Renal cortical epithelial cell (primary cell): Measurements from ENCODE around the gene RGS2. TPM values are rescaled to one million over a fixed set of nuclear protein-coding genes. Genes with fewer than 3 reads are reported as not detected.

ENCODE experiments used
- DNase-seq: peaks from one replicate; pipeline ENCODE4 v3.0.0-alpha.2; 2011; ENCODE audit warnings: low read depth
- total RNA-seq: library from RNA; depleted of rRNA; stranded (reverse); fragments of >200 nt; gene quantifications from 2 replicates; pipeline ENCODE4 v1.2.3, GENCODE V29; 2014

RGS2 gene, protein sequence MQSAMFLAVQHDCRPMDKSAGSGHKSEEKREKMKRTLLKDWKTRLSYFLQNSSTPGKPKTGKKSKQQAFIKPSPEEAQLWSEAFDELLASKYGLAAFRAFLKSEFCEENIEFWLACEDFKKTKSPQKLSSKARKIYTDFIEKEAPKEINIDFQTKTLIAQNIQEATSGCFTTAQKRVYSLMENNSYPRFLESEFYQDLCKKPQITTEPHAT
- 8.3 and 9.6 TPM in 2 replicates for total RNA-seq

DNA sequence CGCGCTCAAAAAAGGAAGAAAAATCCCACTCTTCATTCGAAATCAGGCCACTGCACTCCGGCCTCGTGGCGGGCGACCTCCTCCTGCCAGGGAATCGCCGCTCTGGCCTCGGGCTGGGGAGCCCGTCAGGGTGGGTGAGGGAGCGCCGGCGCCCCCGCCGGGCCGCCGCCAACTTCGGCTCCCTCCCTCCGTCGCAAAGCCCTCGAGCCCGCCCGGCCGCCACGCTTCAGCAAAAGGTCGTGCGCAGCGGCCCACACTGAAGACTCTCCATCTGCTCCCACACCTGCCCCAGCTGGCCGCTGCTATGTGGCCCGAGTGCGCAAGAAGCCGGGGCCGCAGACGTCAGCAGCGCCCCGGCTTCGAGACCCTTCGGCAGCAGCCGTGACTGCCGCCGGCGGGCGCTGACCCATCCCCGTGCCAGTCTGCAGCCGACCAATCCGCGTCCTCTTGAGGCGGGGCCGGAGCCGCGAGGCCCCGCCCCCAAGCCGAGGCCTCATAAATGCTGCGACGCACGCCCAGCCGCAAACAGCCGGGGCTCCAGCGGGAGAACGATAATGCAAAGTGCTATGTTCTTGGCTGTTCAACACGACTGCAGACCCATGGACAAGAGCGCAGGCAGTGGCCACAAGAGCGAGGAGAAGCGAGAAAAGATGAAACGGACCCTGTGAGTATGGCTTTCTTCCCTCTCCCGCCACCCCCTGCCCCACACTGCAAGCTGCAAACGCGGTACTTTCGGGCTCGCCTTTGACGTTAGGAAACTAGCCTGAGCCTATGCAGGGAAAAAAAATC is at the start of gene RGS2:
Gene RGS2, plus strand, starts transcription at position 522 of the 789 bp plus-strand sequence. Its CDS starts 33 bp downstream, at position 555.
- DNase-seq: peak; percentile 76

DNA sequence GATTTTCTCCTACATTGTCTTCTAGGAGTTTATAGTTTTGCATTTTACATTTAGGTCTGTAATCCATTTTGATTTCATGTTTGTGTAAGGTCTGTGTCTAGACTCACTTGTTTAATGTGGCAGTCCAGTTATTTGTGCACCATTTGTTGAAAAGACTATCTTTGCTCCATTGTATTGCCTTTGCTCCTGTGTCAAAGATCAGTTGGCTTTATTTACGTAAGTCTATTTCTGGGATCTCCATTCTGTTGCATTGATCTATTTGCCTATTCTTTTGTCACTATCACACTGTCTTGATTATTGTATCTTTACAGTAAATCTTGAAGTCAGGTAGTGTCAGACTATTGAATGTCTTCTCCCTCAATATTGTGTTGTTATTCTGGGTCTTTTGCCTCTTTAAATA is 49.7 kb upstream of the RGS2 start:
- no peak for DNase-seq

DNA sequence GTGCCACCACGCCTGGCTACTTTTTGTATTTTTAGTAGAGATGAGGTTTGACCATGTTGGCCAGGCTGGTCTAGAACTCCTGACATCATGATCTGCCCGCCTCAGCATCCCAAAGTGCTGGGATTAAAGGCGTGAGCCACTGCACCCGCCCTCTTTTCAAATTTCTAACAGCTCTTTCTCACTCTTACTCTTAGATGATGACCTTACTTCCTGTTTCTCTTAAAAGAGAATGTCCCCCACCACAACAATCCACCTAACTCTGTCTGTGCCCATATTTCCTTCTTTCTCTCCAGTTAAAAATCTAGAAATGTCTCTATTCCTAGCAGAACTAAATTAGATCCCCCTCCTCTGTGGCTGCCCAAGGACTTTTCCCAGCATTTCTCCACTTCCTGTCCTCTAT is 46.6 kb upstream of the RGS2 start:
- DNase-seq: no peak

DNA sequence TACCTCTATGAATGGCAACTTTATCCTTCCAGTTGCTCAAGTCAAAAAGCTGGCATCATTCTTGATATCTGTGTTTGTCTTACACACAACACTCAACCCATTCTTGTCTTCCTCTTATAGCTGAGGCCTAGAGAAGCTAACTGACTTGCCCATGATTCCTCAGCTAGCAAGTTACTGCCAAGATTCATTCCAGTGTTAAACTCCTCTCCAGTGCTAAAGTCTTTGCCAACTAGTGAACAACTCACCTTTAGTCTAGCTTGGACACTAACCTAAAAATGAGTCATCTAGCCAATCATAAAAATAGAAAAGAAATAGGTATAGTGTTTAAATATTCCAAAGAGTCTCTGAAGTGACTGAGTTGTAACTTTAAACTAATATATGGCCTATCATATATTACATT is 45.6 kb upstream of the RGS2 start:
- peak; percentile 21 for DNase-seq

DNA sequence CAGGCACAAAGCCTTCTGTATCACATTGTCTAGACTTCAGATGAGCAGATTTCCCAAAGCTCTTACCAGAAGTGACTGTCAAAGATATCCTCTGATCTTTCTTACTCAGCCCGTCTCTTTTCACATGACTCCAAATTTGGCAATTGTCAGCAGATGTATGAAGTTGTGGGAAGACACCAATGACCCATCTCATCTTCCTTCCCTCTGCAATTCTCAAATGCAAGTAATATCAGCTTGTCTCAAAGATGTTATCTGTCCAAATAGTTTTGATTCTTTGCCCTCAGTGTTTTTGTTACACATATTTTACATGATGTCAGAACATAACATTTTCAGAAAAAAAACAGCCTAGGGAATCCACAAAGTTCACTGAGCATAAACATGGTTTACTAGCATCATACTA is 45.1 kb upstream of the RGS2 start:
- DNase-seq: no peak

DNA sequence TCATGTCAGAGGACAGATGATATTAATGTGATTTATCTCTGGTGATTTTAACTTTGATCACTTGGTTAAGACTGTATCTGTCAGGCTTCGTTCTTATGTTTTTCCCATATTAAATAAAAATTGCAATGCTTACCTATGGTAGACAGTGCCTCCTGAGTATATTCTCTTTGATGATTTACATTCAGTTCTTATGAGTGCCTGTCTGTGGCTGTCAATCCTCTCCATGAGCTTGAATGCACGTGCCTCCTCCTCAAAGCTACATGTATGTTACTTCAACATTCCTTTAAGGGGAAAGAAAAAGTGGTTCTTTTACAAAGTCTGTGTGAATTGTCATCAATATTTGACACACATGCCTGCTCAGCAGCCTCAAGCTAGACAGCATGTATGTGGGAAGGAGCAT is 44.2 kb upstream of the RGS2 start:
- DNase-seq: no peak

DNA sequence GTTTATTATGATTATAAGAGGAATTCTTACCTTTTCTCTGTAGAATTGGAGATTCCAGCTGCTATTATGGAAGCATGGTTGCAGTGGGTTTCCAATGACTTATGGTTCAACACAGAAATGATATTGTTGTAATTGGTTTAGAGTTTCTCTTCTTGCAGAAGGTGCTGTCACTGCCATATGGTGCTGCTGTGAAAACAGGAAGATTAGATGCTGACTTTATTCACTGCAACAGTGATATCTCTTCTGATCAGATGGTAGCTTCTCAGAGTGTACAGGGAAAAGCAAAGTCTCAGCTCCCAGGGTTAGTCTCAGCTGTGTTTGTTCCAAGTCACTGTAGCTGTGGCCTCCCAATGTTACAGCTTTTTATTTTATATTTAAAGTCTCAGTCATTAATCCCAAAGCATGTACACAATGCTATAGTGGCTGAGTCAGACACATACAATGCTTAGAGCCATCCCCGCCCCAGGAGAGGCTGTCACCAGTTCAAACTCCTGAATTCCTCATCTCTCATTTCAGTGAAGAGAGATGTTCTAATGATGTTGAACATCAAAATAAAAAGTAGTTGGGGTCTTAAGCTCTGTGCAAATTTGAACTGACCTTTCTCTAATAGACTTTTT is 42.7 kb upstream of the RGS2 start:
- peak; percentile 21 for DNase-seq

DNA sequence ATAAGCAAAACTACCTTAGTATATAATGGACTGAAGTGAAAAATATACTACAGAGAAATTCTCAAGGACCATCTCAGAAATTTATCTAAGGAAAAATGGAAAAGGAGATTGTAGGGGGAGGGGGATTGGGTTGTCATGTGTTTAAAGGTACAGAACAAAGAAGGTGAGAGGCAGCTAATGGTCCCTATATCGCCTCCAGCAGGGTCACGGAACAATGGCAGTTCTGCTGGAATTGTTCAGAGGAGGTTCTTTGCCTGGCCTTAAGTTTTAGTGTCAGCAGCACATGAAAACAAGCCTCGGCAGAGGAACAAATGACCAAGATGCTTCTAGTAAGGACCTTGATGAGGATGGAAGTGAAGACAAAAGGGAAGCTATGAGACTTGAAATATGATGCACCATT is 42.0 kb upstream of the RGS2 start:
- DNase-seq: no peak

DNA sequence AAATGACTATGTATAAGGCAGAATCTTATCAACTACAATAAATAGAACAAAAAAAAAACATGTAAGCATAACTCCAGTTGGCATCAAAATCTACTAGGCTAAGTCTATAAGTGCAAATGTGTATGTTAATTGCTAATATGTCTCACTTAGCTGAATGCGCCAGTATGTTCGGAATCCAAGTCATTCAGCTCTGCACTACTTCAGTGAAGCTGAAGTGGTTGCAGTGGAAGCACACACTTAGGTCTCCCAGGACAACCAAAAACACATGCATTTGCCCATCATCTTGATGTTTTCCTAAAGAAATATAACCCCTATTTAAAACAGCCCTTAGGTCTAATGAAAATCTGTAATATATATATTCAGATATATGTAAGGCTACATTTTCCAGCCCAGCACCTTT is 41.0 kb upstream of the RGS2 start:
- DNase-seq: no peak

DNA sequence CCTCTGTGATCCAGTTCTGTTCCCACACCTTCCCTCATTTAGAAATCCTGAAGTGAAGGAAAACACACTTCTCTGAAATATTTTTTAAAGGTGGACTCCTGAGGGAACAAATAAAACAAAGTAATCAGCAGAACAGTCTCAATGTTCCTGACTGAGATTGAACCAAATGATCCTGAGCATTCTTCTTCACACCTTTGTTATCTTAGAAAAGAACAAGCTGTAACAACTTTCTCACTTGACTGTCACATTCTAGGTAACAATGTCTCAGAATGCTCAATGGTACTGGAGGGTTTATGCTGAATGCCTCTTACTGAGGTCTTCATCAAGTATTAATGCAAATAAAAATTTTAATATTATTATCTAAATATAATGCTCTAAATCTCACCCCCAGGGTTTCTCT is 40.4 kb upstream of the RGS2 start:
- no peak for DNase-seq

DNA sequence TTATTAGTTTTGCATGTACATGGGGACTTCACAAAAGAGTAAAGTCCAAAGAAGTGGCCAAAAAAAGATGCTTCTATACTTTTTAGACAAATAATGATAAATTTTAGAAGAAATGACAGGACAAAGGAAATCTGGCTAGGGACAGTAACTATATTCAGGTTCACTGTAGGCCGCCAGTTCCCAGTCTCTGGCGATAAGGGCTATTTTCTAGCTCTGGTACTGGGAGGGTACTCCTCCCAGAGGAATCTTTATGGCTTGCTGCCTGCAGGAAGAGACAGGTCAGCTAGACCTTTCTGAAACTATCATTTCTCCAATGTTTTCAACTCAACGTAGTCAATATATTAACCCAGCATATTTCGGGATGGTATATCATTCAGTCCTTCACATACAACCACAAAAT is 37.5 kb upstream of the RGS2 start:
- no peak for DNase-seq

DNA sequence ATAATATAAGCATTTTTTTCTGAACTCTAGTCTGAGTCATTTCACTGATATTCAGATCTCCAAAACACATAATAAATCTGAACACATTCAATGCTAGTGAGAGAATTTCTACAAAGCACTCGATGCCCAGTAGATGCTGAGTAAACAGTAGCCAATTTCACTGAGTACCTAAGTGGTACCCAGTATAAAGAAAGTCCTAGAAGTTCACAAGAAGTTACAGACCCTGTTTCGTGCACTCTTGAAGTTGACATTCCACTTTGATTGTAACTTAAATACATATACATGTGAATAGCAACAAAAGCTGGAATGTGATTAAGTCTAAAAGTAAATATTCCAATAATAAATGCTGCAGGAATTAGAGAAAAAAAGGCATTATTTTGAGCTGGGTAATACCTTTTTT is 33.2 kb upstream of the RGS2 start:
- DNase-seq: no peak

DNA sequence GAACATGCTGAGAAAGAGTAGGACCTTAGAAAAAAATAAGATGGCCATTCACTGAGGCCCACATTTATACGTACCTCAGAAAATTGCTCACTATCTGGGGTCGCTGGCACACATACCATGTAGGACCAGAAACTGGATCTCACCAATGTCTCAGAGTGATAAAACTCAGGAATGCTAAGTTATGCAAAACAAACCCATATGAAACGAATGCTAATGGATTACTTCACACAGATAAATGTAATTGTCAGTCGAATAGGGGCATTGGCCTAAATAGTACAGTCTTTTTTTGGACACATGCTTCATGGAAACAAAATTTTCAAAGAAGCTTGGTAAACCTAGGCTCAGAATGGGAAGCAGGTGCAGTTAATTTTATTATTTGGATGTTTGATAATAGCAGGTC is 32.6 kb upstream of the RGS2 start:
- no peak for DNase-seq

DNA sequence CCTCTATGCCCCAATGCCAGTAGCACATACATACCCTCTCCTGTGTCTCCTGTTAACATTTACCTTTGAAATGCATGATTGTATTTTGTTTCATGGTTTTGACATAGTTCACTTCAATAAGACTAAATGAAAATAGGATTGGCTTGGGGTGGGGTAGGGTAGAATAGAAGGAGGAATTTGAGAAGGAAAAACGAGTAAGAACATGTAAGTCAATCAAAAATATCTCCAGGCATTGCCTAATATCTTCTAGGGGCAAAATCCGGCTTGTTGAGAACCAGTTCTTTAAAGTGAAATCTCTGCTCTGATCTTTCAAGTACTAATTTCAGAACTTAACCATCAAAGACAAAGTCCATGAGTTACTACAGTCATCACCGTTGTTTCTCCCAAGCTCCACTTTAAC is 31.8 kb upstream of the RGS2 start:
- DNase-seq: no peak

DNA sequence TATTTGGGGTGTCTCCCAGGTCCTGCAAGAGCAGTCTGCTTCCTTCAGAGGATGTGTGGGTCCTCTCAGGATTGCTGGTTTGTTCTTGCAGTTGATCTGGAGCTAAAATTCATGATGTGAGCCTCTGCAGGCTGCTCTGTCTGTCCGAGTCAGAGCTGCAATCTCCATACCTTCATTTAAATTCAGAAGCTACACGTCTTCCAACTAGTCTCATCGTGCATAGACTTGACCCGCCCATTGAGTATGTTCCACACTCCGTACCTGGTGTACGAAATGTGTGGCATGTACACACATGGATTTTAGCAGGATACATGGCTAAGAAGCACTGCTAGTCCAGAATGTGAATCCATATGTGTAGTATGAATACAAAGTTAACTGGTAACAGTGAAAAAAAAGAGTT is 25.0 kb upstream of the RGS2 start:
- no peak for DNase-seq

DNA sequence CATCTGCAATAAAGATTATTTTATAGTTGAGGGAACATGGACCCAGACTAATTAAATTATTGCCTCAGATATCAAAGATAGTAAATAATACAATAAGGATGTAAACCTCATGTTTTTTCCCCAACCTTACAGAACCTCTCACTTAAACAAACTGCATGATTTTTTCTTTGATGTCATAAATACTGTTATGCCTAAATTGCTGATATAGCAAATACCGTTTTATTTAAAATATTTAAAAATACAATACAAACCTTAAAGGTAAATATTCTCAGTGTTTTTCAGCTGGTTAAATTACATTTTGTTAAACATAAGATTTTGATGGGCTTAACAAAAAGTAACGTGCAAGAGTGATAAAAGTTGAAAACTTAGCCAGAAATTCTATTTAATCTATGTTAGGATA is 24.4 kb upstream of the RGS2 start:
- DNase-seq: no peak

DNA sequence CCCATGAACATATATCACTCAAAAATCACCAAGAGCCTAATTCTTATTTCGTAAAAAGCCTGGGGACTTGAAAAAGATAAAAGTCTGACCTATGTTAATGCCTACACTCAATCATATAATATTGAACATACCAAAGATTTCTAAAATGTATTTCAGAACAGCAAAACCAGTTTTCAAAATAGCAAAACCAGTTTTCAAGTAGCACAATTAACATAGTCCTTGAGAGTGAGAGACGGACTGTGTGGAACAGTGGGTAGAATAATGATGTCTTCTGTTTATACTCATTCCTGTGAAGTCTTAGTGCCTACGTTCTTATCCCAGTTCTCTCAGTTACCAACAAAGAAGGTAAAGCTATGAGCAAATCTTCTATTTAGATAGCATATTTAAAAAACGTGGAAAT is 22.3 kb upstream of the RGS2 start:
- no peak for DNase-seq

DNA sequence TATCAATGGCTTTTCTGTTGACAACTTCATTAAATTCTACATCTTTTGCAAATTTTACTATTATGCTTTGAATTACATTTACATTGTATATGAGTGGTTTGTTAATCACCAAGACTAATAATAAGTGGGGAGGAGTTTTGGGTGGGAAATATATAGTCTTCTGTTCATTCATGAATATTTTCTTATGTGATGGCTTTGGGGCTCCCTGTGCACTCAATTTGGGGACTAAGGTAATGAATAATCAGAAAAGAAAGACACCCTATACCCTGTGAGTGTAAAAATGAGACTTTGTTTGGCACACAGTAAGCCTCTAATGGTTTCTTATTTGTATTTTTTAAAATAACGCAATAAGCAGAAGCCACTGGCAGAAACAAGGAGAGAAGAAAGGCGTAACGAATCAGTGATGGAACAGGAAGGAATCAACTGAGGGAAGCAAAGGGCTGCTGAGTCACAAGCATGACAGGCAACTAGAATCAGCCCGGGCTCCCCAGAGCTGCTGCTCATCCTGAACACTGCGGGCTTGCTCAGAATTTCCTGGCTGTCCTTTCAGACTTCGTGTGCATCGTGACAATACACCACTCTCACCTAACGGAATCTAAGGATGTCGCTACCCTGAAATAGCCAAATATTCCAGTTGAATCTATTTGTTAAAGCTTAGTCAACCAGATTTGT is 20.8 kb upstream of the RGS2 start:
- DNase-seq: peak; percentile 37

DNA sequence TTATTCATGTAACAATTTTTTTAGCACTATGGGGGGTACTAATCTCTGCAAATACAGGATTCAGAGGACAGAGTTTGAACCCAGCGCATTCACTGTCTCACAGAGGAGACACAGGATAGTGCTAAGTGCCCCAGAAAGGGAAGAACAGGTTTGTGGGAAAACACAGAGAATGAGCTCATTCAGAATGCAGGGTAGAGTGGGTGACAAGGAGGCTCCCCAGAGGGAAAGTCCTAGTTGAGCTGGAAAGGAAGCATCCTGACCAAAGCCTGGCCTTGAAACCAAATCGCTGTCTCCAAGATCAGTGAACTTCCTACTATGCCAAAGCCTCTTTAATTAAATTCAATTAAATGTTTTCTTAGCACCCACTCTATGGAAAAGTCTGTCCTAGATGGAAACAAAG is 19.0 kb upstream of the RGS2 start:
- no peak for DNase-seq

DNA sequence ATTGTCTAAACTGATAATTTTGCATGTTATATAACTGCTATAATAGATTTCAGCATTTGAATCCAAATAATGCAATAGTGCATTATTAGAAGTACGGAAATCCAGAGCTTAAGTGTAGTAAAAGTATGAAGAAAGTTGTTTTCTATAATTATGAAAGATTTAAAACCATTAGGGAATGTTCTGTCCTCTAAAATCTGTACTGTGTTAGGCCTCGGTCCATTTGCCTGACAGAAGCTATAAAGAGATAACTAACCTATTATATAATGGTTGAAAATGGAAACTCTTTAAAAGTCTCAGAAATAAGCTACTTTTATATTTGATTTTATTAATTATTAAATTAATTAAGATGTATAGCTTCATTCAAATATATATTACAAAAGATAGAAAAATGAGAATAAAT is 16.2 kb upstream of the RGS2 start:
- DNase-seq: no peak

DNA sequence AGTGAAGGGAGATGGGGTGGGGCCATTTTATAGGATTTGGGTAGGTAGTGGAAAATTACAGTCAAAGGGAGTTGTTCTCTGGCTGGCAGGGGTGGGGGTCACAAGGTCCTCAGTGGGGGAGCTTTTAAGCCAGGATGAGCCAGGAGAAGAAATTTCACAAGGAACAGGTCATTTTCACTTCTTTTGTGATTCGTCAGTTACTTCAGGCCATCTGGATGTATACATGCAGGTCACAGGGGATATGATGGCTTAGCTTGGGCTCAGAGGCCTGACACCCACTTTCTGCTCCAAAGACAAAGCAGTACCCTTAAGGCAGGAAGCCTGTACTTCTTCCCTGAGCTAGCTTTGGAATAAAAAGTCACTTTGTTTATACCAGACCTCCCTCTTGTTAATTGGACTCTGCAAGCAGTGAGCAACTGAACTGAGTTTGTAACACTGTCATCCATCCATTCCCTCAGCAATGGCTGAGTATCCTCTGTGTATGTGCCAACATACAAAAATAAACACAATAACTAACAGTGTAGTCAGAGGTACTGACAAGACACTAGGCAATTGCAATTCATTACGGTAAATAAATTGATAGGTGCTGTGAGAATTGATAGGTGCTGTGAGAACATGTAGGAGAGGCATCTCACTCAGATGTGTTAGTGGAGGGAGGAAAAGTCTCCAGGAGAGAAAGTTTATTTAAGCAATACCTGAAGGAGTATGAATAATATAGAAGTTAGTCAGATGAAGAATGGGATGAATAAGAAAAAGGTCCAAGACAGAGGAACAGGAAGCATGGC is 14.7 kb upstream of the RGS2 start:
- DNase-seq: no peak

DNA sequence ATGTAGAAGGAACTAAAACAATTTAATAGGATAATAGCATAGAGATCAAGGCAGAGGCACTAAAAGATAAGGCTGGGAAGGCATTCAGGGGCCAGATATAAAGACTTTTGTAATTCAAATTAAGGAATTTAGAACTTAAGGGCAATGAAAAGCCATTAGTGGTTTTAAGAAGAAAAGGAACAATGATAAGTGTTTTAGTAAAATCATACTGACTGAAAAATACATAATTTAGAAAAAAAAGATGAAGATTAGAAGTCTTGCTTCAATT is 14.1 kb upstream of the RGS2 start:
- DNase-seq: no peak
